ENCODE data around the gene MLLT3. TPM values are rescaled to one million over a fixed set of nuclear protein-coding genes. Genes with fewer than 3 reads are reported as not detected.

MLLT3 gene
- 10 to 100 TPM; 14.8 to 22.6 TPM for total RNA-seq

DNA sequence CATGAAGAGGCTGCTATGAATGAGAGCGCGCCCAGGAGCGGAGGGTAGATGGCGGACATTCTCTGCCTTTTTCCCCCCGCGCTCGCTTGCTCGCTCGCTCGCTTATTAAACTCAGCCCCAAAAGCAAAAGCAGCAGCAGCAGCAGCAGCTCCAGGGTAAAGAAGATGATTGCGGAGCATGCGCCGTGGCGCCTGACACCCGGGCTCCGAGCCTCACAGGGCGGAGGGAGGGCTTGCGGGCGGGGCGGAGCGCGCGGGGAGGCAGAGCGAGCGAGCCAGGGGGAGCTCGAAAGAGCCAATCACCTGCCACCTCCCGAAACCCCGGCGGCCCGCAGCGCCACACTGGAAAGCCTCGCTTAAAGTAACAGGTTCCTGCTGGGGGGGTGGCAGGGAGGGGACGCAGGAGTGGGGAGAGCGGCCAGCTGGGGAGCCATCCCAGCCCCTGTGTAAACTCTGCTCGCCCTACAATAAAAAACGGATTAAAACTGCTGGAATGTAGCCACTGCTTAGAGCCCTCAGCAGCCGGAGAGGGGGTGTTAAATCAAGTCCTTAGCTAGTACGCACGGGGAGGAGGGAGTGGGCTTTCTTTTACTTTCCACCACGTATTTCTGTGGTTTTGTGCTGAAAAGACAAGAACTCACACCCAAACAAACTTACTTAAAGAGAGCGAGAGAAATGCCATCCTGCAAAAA lies at the start of gene MLLT3:
TSS of gene MLLT3 (minus strand) at position 170 of the 691 bp plus-strand sequence.

Small RNAs within 50 kb of the gene (small RNA-seq; reads per million reads assigned to genes)
- gene MIR4473 (6.2 to 7.7 reads per million in 2 donors), gene MIR4474 (0 to 0.13 reads per million in 2 donors), gene RNU4-26P (0 reads per million in 2 donors)

Other genes starting within 250 kb of the MLLT3 start
- gene FOCAD, start 61.8 kb upstream of the MLLT3 start, total RNA-seq = 10 to 100 TPM; 36.1 to 41.3 TPM